Measurements from ENCODE around the gene PUSL1.

The PUSL1 gene

DNA sequence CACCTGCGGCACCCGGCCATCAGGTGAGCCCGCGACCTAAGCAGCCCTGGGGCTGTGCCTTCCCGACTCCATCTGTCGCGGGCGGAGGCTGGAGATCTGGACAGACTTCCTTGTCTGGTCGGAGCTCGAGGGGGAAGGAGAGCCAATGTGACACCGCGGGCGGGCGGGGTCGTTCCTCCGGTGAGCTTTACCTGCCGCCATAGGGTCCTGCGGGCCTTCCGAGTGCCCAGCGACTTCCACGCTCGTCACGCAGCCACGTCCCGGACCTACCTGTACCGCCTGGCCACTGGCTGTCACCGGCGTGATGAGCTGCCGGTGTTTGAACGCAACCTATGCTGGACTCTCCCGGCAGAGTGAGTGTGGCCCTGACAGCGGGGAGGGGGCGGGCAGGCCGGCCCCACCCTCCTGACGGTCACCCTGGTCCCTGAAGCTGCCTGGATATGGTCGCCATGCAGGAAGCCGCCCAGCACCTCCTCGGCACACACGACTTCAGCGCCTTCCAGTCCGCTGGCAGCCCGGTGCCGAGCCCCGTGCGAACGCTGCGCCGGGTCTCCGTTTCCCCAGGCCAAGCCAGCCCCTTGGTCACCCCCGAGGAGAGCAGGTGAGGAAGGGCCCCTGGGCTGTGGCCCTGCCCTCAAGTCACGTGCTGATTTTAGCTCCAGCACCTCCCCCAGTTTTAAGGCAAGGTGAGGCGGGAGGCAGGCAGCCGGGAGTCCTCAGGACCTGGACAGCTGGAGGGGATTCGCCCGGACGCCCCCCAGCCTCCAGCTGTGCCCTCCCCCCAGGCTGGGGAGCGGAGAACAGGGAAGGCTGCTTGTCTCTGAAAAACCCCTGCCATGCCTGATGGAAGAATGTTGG is 1.1 kb downstream of the PUSL1 start:
- Histone ChIP-seq H3K14ac (ENCODE audit: low read length) (peak overlapping the region; percentile 92), H3K36me3 (ENCODE audit: control insufficient read depth in 1 of 2, insufficient read depth in 2 of 2, low read length in 2 of 2) (peaks cover 49 to 50% of the 10 kb centered on the region in 2 experiments), H4K91ac (ENCODE audit: low read depth, low read length) (peak overlapping the region; percentile 87), H2BK120ac (ENCODE audit: insufficient read depth, low read length, poor library complexity) (peak overlapping the region; percentile 64), H2AFZ (ENCODE audit: insufficient read depth, low read length, poor library complexity) (peak overlapping the region; percentile 24), H2BK5ac (ENCODE audit: low read depth, low read length, poor library complexity) (peak overlapping the region; percentile 78), H3K9me3 (ENCODE audit: insufficient read depth, low read depth, low read length) (no peaks in the 10 kb centered on the region), H3K4me2 (ENCODE audit: low read length) (peak overlapping the region; percentile 91), H3K27me3 (ENCODE audit: insufficient read depth, low read length) (no peaks in the 10 kb centered on the region), H3K79me1 (ENCODE audit: low read length) (peaks cover 26% of the 10 kb centered on the region), H3K27ac (ENCODE audit: low read depth, low read length) (peak overlapping the region; percentile 75), H3K79me2 (ENCODE audit: control insufficient read depth, insufficient read depth, low read length, poor library complexity) (peaks cover 24% of the 10 kb centered on the region), H2AK5ac (ENCODE audit: low read length) (peak overlapping the region; percentile 73), H3K9ac (ENCODE audit: low read length) (peak overlapping the region; percentile 88), H2BK12ac (ENCODE audit: low read length) (peak overlapping the region; percentile 2), H4K8ac (ENCODE audit: low read depth, low read length) (peak overlapping the region; percentile 67), H3K4ac (ENCODE audit: low read depth, low read length) (peak overlapping the region; percentile 70), H3K18ac (ENCODE audit: low read length) (peak overlapping the region; percentile 92), H3K23ac (ENCODE audit: low read length) (no peak overlapping the region), H3K4me3 (ENCODE audit: low read depth, low read length) (peak overlapping the region; percentile 92), H4K12ac (ENCODE audit: low read depth, low read length) (peak overlapping the region; percentile 79), H3K4me1 (ENCODE audit: control insufficient read depth in 1 of 2, insufficient read depth in 2 of 2, low read length in 2 of 2) (peaks cover 32 to 38% of the 10 kb centered on the region in 2 experiments)
- DNase-seq = peak; percentile 59 to 69
- WGBS (ENCODE audit: extremely low coverage, insufficient coverage, insufficient read length) = no CpG with 5 or more reads among the region's 57 CpGs

GRCh38 chr1:1310109-1310385 is 1.6 kb downstream of the PUSL1 start:
- Histone ChIP-seq H3K9me3 (ENCODE audit: insufficient read depth, low read depth, low read length) (no peaks in the 10 kb centered on the region), H3K23ac (ENCODE audit: low read length) (no peak overlapping the region), H3K27ac (ENCODE audit: low read depth, low read length) (no peak overlapping the region), H2BK5ac (ENCODE audit: low read depth, low read length, poor library complexity) (no peak overlapping the region), H3K4me3 (ENCODE audit: low read depth, low read length) (no peak overlapping the region), H3K9ac (ENCODE audit: low read length) (no peak overlapping the region), H4K12ac (ENCODE audit: low read depth, low read length) (no peak overlapping the region), H3K79me2 (ENCODE audit: control insufficient read depth, insufficient read depth, low read length, poor library complexity) (peaks cover 23% of the 10 kb centered on the region), H2BK12ac (ENCODE audit: low read length) (no peak overlapping the region), H2BK120ac (ENCODE audit: insufficient read depth, low read length, poor library complexity) (no peak overlapping the region), H3K79me1 (ENCODE audit: low read length) (peaks cover 22% of the 10 kb centered on the region), H2AK5ac (ENCODE audit: low read length) (no peak overlapping the region), H3K14ac (ENCODE audit: low read length) (no peak overlapping the region), H2AFZ (ENCODE audit: insufficient read depth, low read length, poor library complexity) (no peak overlapping the region), H4K8ac (ENCODE audit: low read depth, low read length) (no peak overlapping the region), H4K91ac (ENCODE audit: low read depth, low read length) (no peak overlapping the region), H3K4me1 (ENCODE audit: control insufficient read depth in 1 of 2, insufficient read depth in 2 of 2, low read length in 2 of 2) (peaks cover 27 to 33% of the 10 kb centered on the region in 2 experiments), H3K27me3 (ENCODE audit: insufficient read depth, low read length) (no peaks in the 10 kb centered on the region), H3K4me2 (ENCODE audit: low read length) (peak overlapping the region; percentile 91), H3K36me3 (ENCODE audit: control insufficient read depth in 1 of 2, insufficient read depth in 2 of 2, low read length in 2 of 2) (peaks cover 55 to 56% of the 10 kb centered on the region in 2 experiments), H3K4ac (ENCODE audit: low read depth, low read length) (no peak overlapping the region), H3K18ac (ENCODE audit: low read length) (peak overlapping the region; percentile 19)
- no CpG with 5 or more reads among the region's 3 CpGs for WGBS (ENCODE audit: extremely low coverage, insufficient coverage, insufficient read length)
- DNase-seq = no peak

- H3K4ac ChIP-seq (ENCODE audit: low read depth, low read length) = no peak overlapping the region
- H3K9me3 ChIP-seq (ENCODE audit: insufficient read depth, low read depth, low read length) = no peaks in the 10 kb centered on the region
Observed at GRCh38 chr1:1310476-1311053, 2.2 kb downstream of the PUSL1 start.

GRCh38 chr1:1311107-1312104 is 3.0 kb downstream of the PUSL1 start:
- no peak overlapping the region for H3K9ac ChIP-seq (ENCODE audit: low read length)
- peaks cover 62 to 64% of the 10 kb centered on the region in 2 experiments for H3K36me3 ChIP-seq (ENCODE audit: control insufficient read depth in 1 of 2, insufficient read depth in 2 of 2, low read length in 2 of 2)
- H2BK5ac ChIP-seq (ENCODE audit: low read depth, low read length, poor library complexity) = no peak overlapping the region
- H3K4me1 ChIP-seq (ENCODE audit: control insufficient read depth in 1 of 2, insufficient read depth in 2 of 2, low read length in 2 of 2) = peaks cover 14 to 19% of the 10 kb centered on the region in 2 experiments
- H4K12ac ChIP-seq (ENCODE audit: low read depth, low read length) = no peak overlapping the region
- no peak overlapping the region for H3K14ac ChIP-seq (ENCODE audit: low read length)
- H3K18ac ChIP-seq (ENCODE audit: low read length) = no peak overlapping the region
- peaks cover 19% of the 10 kb centered on the region for H3K79me2 ChIP-seq (ENCODE audit: control insufficient read depth, insufficient read depth, low read length, poor library complexity)
- no peak overlapping the region for H2BK120ac ChIP-seq (ENCODE audit: insufficient read depth, low read length, poor library complexity)
- peaks cover 16% of the 10 kb centered on the region for H3K79me1 ChIP-seq (ENCODE audit: low read length)
- no peak overlapping the region for H2AK5ac ChIP-seq (ENCODE audit: low read length)
- no peak overlapping the region for H3K23ac ChIP-seq (ENCODE audit: low read length)
- no peak overlapping the region for H3K4me2 ChIP-seq (ENCODE audit: low read length)
- no peak overlapping the region for H4K91ac ChIP-seq (ENCODE audit: low read depth, low read length)
- H3K27me3 ChIP-seq (ENCODE audit: insufficient read depth, low read length) = no peaks in the 10 kb centered on the region
- H2AFZ ChIP-seq (ENCODE audit: insufficient read depth, low read length, poor library complexity) = no peak overlapping the region
- no CpG with 5 or more reads among the region's 22 CpGs for WGBS (ENCODE audit: extremely low coverage, insufficient coverage, insufficient read length)
- no peak overlapping the region for H3K4me3 ChIP-seq (ENCODE audit: low read depth, low read length)
- no peak overlapping the region for H3K27ac ChIP-seq (ENCODE audit: low read depth, low read length)
- no peak overlapping the region for H4K8ac ChIP-seq (ENCODE audit: low read depth, low read length)
- DNase-seq = no peak
- no peaks in the 10 kb centered on the region for H3K9me3 ChIP-seq (ENCODE audit: insufficient read depth, low read depth, low read length)
- no peak overlapping the region for H2BK12ac ChIP-seq (ENCODE audit: low read length)
- H3K4ac ChIP-seq (ENCODE audit: low read depth, low read length) = no peak overlapping the region

More at GRCh38 chr1:1310476-1311053, 2.2 kb downstream of the PUSL1 start:
- Histone ChIP-seq H2AK5ac (ENCODE audit: low read length) (no peak overlapping the region), H2BK5ac (ENCODE audit: low read depth, low read length, poor library complexity) (no peak overlapping the region), H4K8ac (ENCODE audit: low read depth, low read length) (no peak overlapping the region), H3K27me3 (ENCODE audit: insufficient read depth, low read length) (no peaks in the 10 kb centered on the region), H3K14ac (ENCODE audit: low read length) (no peak overlapping the region), H2BK120ac (ENCODE audit: insufficient read depth, low read length, poor library complexity) (no peak overlapping the region), H3K18ac (ENCODE audit: low read length) (no peak overlapping the region), H2AFZ (ENCODE audit: insufficient read depth, low read length, poor library complexity) (no peak overlapping the region), H4K91ac (ENCODE audit: low read depth, low read length) (no peak overlapping the region), H3K27ac (ENCODE audit: low read depth, low read length) (no peak overlapping the region), H3K36me3 (ENCODE audit: control insufficient read depth in 1 of 2, insufficient read depth in 2 of 2, low read length in 2 of 2) (peaks cover 59 to 60% of the 10 kb centered on the region in 2 experiments), H4K12ac (ENCODE audit: low read depth, low read length) (no peak overlapping the region), H2BK12ac (ENCODE audit: low read length) (no peak overlapping the region), H3K79me1 (ENCODE audit: low read length) (peaks cover 18% of the 10 kb centered on the region), H3K4me2 (ENCODE audit: low read length) (no peak overlapping the region), H3K79me2 (ENCODE audit: control insufficient read depth, insufficient read depth, low read length, poor library complexity) (peaks cover 19% of the 10 kb centered on the region), H3K9ac (ENCODE audit: low read length) (no peak overlapping the region), H3K4me3 (ENCODE audit: low read depth, low read length) (no peak overlapping the region), H3K4me1 (ENCODE audit: control insufficient read depth in 1 of 2, insufficient read depth in 2 of 2, low read length in 2 of 2) (peaks cover 22 to 28% of the 10 kb centered on the region in 2 experiments), H3K23ac (ENCODE audit: low read length) (no peak overlapping the region)
- DNase-seq = peak in 1 of 2 donors; percentile 16
- no CpG with 5 or more reads among the region's 21 CpGs for WGBS (ENCODE audit: extremely low coverage, insufficient coverage, insufficient read length)

Data from trophoblast cell (in vitro differentiated cells and primary cell).